Stimulated activated CD4-positive, alpha-beta T cell treated with anti-CD3 and anti-CD28 coated beads, TNF-alpha, amount 100 ng/mL, for 48 hours (primary cell): Measurements from ENCODE around the gene RPL36AL.

Experiments
- DNase-seq, 3 donors: peaks; one replicate each; pipeline ENCODE4 v3.0.0-alpha.2; 2020; ENCODE audit warnings: low read depth in 3 of 3

The RPL36AL gene

GRCh38 chr14:49581209-49582112 lies 39.0 kb downstream of the RPL36AL start:
- DNase-seq: no peak

- no peak for DNase-seq
These were observed 40.6 kb downstream of the RPL36AL start for GRCh38 chr14:49579841-49580240.

- no peak for DNase-seq
These were observed 42.3 kb downstream of the RPL36AL start for GRCh38 chr14:49578141-49578540.

- DNase-seq: no peak
These were observed 46.4 kb downstream of the RPL36AL start for GRCh38 chr14:49574038-49574437.

GRCh38 chr14:49569281-49569680 lies 51.1 kb downstream of the RPL36AL start:
- DNase-seq: no peak
